Measurements from ENCODE around the gene DLGAP3.

DNA sequence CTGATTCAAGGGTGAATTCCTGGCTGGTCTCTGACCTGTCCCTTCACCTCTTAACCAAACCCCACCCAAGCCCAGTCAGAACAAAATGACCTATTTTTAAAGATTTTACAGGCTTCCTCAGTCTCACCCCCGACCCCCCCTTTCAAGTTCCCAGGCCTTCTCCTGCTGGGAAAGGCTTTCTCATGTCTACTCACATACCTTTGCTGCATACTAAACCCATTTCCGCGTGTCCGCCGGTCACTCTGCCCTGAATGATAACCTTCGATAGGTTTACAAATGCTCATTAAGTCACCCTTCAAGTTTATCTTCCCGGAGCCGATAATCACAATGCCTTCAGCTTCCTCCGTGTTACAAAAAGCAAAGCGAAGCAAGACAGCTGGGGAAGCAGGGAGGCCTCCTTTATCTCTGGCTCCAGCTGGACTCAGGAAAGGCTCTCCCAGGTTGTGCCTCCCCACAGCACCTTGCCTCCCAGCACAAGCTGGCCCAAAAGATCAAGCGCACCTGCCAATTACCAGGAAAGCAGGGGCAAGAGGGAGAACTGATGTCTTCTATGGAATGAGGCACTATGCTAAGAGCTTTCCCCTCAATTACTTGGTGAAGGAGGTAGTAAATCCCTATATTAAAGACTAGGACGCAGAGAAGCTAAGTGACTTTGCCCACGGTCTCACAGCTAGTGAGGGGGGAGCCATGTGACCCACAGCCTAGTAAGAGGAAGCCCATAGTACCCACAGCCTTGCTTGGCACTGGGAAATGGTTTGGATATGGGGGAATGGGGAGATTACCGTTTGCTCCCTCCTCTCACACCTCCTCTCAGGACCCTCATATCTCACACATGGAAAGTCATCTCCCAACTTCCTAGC lies 85.8 kb downstream of the DLGAP3 start:
- TF ChIP-seq POLR2AphosphoS5 (IDR thresholded peaks at IDR 0.05; ENCODE audit: low read depth, low read length) = no peak
- no peak for TF ChIP-seq SIN3A (IDR thresholded peaks at IDR 0.05; ENCODE audit: borderline replicate concordance, insufficient read depth, low read length)
- TF ChIP-seq, protein P1, sequence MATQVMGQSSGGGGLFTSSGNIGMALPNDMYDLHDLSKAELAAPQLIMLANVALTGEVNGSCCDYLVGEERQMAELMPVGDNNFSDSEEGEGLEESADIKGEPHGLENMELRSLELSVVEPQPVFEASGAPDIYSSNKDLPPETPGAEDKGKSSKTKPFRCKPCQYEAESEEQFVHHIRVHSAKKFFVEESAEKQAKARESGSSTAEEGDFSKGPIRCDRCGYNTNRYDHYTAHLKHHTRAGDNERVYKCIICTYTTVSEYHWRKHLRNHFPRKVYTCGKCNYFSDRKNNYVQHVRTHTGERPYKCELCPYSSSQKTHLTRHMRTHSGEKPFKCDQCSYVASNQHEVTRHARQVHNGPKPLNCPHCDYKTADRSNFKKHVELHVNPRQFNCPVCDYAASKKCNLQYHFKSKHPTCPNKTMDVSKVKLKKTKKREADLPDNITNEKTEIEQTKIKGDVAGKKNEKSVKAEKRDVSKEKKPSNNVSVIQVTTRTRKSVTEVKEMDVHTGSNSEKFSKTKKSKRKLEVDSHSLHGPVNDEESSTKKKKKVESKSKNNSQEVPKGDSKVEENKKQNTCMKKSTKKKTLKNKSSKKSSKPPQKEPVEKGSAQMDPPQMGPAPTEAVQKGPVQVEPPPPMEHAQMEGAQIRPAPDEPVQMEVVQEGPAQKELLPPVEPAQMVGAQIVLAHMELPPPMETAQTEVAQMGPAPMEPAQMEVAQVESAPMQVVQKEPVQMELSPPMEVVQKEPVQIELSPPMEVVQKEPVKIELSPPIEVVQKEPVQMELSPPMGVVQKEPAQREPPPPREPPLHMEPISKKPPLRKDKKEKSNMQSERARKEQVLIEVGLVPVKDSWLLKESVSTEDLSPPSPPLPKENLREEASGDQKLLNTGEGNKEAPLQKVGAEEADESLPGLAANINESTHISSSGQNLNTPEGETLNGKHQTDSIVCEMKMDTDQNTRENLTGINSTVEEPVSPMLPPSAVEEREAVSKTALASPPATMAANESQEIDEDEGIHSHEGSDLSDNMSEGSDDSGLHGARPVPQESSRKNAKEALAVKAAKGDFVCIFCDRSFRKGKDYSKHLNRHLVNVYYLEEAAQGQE (IDR thresholded peaks at IDR 0.05; ENCODE audit: insufficient read depth in 1 of 2, low read depth in 2 of 2, low read length in 2 of 2) = no peak
- no peak for TF ChIP-seq TAF1 (IDR thresholded peaks at IDR 0.05; ENCODE audit: borderline replicate concordance, insufficient read depth, low read length)
